ENCODE results near the gene BRMS1L.

- TF ChIP-seq CTCF (IDR thresholded peaks at IDR 0.05; ENCODE audit: poor library complexity, severe bottlenecking) (no peak), EP300 (conservative IDR thresholded peaks at IDR 0.05; ENCODE audit: poor library complexity, severe bottlenecking) (no peak)
These were observed 39.3 kb upstream of the BRMS1L start for GRCh38 chr14:35786856-35787255.

Data from neural cell (in vitro differentiated cells).